ENCODE measurements around the gene CFAP46. TPM values are rescaled to one million over a fixed set of nuclear protein-coding genes. Genes with fewer than 3 reads are reported as not detected.

Gene CFAP46
- total RNA-seq, 1 donor from 2014 or later = 3.7 TPM

DNA sequence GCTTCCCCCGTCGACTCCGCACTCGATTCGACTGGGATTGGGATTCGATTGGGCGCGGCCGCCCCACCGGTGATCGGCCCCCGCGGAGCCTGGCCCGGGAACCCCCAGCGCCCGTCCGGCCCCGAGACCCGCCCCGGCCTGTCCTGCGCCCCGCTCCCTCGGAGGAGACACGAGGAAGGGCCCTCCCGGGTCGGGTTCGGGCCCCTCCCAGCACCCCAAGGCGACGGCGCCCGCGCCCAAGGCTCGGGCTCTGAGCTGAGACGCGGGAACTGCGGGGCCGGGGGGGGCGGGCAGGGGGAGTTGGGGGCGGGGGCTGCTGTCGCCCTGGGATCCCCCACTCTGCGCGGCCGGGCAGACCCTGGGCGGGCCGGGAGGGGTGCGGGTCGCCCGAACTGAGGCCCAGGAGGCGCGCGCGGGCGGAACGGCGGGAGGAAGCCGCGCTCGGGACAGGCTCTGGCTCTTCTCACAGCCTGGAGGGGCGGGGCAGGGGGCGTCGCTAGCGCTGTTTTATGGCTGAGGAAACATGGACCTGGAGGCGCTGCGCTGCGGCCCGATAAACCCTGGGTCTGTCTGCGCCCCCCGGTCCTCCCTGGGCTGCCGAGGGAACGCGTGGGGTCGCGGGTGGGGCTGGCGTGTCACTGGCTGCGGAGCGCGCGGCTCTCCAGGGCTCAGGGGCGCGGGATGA is 154.7 kb downstream of the CFAP46 start:
- ATAC-seq (ENCODE audit: low read depth) = no peak
- H3K36me3 Mint-ChIP-seq (ENCODE audit: low read depth) = peaks cover 8% of the 10 kb centered on the region
- no peaks in the 10 kb centered on the region for H3K9me3 Mint-ChIP-seq
- DNase-seq = no peak
- CTCF ChIA-PET = no interaction called here
- POLR2A ChIA-PET = no interaction called here
- no peak overlapping the region for H3K27ac Mint-ChIP-seq
- intact Hi-C loops (cut with micrococcal nuclease) = no loop called here
- peaks cover 15% of the 10 kb centered on the region for H3K27me3 Mint-ChIP-seq
- peaks cover 5% of the 10 kb centered on the region for H3K4me1 Mint-ChIP-seq
- H3K4me3 Mint-ChIP-seq = no peak overlapping the region
- TF ChIP-seq, protein P1, sequence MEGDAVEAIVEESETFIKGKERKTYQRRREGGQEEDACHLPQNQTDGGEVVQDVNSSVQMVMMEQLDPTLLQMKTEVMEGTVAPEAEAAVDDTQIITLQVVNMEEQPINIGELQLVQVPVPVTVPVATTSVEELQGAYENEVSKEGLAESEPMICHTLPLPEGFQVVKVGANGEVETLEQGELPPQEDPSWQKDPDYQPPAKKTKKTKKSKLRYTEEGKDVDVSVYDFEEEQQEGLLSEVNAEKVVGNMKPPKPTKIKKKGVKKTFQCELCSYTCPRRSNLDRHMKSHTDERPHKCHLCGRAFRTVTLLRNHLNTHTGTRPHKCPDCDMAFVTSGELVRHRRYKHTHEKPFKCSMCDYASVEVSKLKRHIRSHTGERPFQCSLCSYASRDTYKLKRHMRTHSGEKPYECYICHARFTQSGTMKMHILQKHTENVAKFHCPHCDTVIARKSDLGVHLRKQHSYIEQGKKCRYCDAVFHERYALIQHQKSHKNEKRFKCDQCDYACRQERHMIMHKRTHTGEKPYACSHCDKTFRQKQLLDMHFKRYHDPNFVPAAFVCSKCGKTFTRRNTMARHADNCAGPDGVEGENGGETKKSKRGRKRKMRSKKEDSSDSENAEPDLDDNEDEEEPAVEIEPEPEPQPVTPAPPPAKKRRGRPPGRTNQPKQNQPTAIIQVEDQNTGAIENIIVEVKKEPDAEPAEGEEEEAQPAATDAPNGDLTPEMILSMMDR (IDR thresholded peaks at IDR 0.05) = no peak

DNA sequence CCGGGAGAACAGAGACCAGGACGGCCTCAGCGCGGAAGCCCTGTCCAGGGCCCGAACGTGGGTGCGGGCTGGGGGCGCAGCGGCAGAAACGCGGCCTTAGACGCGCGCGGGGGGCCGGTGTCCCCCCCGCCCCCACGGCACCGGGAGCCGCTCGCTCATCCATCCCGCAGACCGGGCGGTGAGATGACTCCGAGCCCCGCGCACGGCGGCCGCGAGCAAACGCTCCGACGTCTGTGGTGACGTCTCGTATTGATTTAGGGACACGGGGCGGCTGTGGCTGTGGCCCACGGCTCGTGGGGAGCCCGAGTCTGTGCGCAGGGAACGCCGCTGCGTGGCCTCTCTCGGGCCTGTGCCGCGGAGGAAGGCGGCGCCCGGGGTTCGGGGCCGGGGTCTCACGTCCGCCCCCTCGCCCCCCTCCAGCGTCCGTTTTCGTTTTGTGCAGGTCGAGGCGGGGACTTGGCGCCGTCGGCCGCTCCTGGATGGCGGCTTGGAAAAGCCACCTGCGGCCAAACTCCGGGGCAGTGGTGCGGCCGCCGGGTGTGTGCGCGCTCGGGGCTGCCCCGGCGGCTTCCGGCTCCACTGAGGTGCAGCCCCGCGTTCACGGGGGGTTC is 155.4 kb downstream of the CFAP46 start:
- Mint-ChIP-seq H3K4me3 (no peak overlapping the region), H3K27ac (no peak overlapping the region), H3K9me3 (no peaks in the 10 kb centered on the region), H3K4me1 (peaks cover 5% of the 10 kb centered on the region), H3K36me3 (ENCODE audit: low read depth) (peaks cover 14% of the 10 kb centered on the region), H3K27me3 (peaks cover 15% of the 10 kb centered on the region)
- TF ChIP-seq, protein P1 (IDR thresholded peaks at IDR 0.05) = no peak
- DNase-seq (no peak), ATAC-seq (ENCODE audit: low read depth) (no peak)
- intact Hi-C loops (cut with micrococcal nuclease) = no loop called here
- CTCF ChIA-PET = no interaction called here
- POLR2A ChIA-PET = no interaction called here

DNA sequence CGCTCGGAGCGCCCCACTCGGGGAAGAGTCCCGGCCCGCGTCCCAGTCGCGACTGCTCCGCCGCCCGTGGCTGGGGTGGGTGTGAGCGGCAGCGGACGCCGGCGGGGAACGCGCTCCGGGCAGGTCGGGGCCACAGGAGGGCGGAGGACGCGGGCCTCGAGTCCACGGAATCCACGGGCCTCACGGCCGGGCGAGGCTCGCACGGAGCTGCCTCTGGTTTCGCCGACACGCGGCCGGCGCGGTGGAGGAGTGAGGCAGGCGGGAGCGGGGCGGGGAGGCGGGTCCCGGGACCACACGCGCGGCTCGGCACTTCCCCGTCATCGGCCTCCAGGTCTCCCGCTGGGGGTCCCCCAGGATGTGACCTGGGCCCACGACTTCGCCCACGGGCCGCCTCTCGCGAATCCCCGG is 155.9 kb downstream of the CFAP46 start:
- no peak for ATAC-seq (ENCODE audit: low read depth)
- peaks cover 19% of the 10 kb centered on the region for H3K36me3 Mint-ChIP-seq (ENCODE audit: low read depth)
- no peak overlapping the region for H3K27ac Mint-ChIP-seq
- peaks cover 5% of the 10 kb centered on the region for H3K4me1 Mint-ChIP-seq
- ChIA-PET CTCF (no interaction called here), POLR2A (no interaction called here)
- H3K9me3 Mint-ChIP-seq = no peaks in the 10 kb centered on the region
- intact Hi-C loops (cut with micrococcal nuclease) = no loop called here
- H3K27me3 Mint-ChIP-seq = peaks cover 15% of the 10 kb centered on the region
- H3K4me3 Mint-ChIP-seq = no peak overlapping the region
- TF ChIP-seq, protein P1 (IDR thresholded peaks at IDR 0.05) = no peak
- no peak for DNase-seq

DNA sequence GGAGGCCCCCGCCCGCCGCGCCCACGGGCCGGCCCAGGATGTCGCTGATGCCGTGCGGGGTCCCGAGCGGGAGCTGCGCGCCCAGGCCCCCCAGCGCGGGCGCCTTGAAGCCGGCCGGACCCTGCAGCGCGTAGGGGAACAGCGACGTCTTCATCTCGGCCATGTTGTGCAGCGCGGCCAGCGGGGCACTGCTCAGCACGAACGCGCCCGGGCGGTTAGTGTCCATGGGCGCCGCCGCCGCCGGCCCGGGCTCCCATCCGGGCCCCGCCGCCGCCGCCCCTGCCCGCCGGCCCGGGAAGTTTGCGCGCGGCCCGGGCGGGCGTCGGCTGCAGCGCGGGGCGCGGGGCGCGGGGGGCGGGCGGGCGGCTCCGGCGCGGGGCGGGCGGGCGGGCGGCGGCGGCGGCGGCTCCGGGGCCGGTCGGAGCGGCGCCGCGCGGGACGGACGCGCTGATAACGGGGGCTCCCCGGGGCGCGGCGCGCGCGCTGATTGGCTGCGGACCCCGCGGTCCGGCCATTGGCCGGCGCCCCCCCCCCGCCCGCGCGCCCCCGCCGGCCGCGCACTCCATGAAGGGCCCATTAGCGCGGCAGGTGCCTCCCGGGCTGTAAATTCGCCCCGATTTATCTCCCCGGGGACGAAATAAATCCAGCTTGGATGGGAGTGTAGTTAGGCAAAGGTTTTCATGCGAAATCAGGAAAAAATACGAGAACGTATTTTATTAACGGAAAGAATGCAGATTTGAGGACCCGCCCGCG is 156.5 kb downstream of the CFAP46 start, which contains the start of gene NKX6-2:
TSS of gene NKX6-2 (minus strand) at position 425 of the 753 bp plus-strand sequence. CDS start at position 226, 199 bp downstream.
- no peaks in the 10 kb centered on the region for H3K9me3 Mint-ChIP-seq
- POLR2A ChIA-PET = no interaction called here
- H3K4me3 Mint-ChIP-seq = no peak within 1 kb of the TSS
- ATAC-seq (ENCODE audit: low read depth) (no peak), DNase-seq (no peak)
- CTCF ChIA-PET = no interaction called here
- TF ChIP-seq, protein P1 (IDR thresholded peaks at IDR 0.05) = no peak
- peaks cover 5% of the 10 kb centered on the region for H3K4me1 Mint-ChIP-seq
- peaks cover 23% of the 10 kb centered on the region for H3K36me3 Mint-ChIP-seq (ENCODE audit: low read depth)
- peaks cover 15% of the 10 kb centered on the region for H3K27me3 Mint-ChIP-seq
- intact Hi-C loops (cut with micrococcal nuclease) = no loop called here
- H3K27ac Mint-ChIP-seq = no peak within 1 kb of the TSS
